SU-DHL-6 (cell line): ENCODE data around the gene CDKN2AIPNL.

ENCODE experiments used
- CTCF ChIP-seq: fragments of 200-600 bp; sonication (generic); IDR thresholded peaks from one replicate; pipeline ENCODE4 v1.5.1; 2017; ENCODE audit warnings: antibody characterized with exemption, mild to moderate bottlenecking, low read length, moderate library complexity; ENCODE audit not compliant: insufficient read depth, poor library complexity, severe bottlenecking
- EZH2phosphoT487 ChIP-seq: fragments of 200-600 bp; sonication (generic), shearing (Covaris generic); conservative IDR thresholded peaks from 2 replicates; pipeline ENCODE4 v1.6.1; 2018; ENCODE audit warnings: mild to moderate bottlenecking, antibody characterized with exemption, low read length, moderate library complexity, mixed read lengths

- TF ChIP-seq CTCF (no peak), EZH2phosphoT487 (no peak)
Observed at GRCh38 chr5:134426361-134426760, 14.7 kb upstream of the CDKN2AIPNL start.
